K562 (cell line): ENCODE measurements around the gene CLTC. TPM values are rescaled to one million over a fixed set of nuclear protein-coding genes. Genes with fewer than 3 reads are reported as not detected.
A peak's percentile ranks its signal among the peaks of the same experiment; 100 is the strongest.

ENCODE experiments used
- ARNT ChIP-seq, 2 experiments: fragments of 450-650 bp; IDR thresholded peaks; 2 replicates each; pipeline ENCODE4 v1.6.1; 2016; ENCODE audit warnings: mild to moderate bottlenecking in 1 of 2
- FOSL1 ChIP-seq: fragments of 200-800 bp; sonication (Bioruptor generic); conservative IDR thresholded peaks from 2 replicates; pipeline ENCODE4 v1.6.1; 2016; ENCODE audit warnings: missing genetic modification characterization, missing compliant biosample characterization
- MYNN ChIP-seq, 2 experiments: sonication (generic); formaldehyde crosslinking in 1 of 2; IDR thresholded peaks; 2 replicates each; pipeline versions ENCODE4 v1.5.0 to v1.6.1; 2016 to 2020; ENCODE audit warnings: antibody characterized with exemption in 1 of 2, missing genetic modification reagents in 1 of 2
- NFE2L1 ChIP-seq: fragments of 450-650 bp; IDR thresholded peaks from 2 replicates; pipeline ENCODE4 v1.6.1; 2016; ENCODE audit warnings: missing genetic modification characterization, low read depth, mild to moderate bottlenecking, missing compliant biosample characterization, moderate library complexity, borderline replicate concordance
- PHTF2 ChIP-seq: fragments of 250-450 bp; sonication (Bioruptor Pico); IDR thresholded peaks from 2 replicates; pipeline ENCODE4 v1.5.0; 2021; ENCODE audit warnings: mild to moderate bottlenecking
- SP2 ChIP-seq: IDR thresholded peaks from 2 replicates; pipeline ENCODE4 v1.6.1; 2011; ENCODE audit warnings: mild to moderate bottlenecking, low read depth, low read length, moderate library complexity; ENCODE audit not compliant: poor library complexity, severe bottlenecking; ENCODE audit errors: extremely low read depth
- ZEB2 ChIP-seq: fragments of 450-650 bp; IDR thresholded peaks from 2 replicates; pipeline ENCODE4 v1.6.1; 2016
- ZNF124 ChIP-seq: sonication (generic); formaldehyde crosslinking; IDR thresholded peaks from 2 replicates; pipeline ENCODE4 v1.8.1; 2022; ENCODE audit warnings: missing genetic modification reagents
- ZNF134 ChIP-seq: fragments of 250-450 bp; sonication (Bioruptor Pico); conservative IDR thresholded peaks from 2 replicates; pipeline ENCODE4 v1.4.0; 2020
- ZNF444 ChIP-seq: fragments of 250-450 bp; sonication (Bioruptor Pico); IDR thresholded peaks from 2 replicates; pipeline ENCODE4 v1.4.0; 2020; ENCODE audit warnings: mild to moderate bottlenecking, moderate library complexity
- ZNF668 ChIP-seq: fragments of 250-450 bp; sonication (Bioruptor Pico); IDR thresholded peaks from 2 replicates; pipeline ENCODE4 v1.8.0; 2022; ENCODE audit warnings: mild to moderate bottlenecking, inconsistent platforms
- ZNF696 ChIP-seq: fragments of 250-450 bp; sonication (Bioruptor Pico); conservative IDR thresholded peaks from 2 replicates; pipeline ENCODE4 v1.4.0; 2020; ENCODE audit warnings: mild to moderate bottlenecking, moderate library complexity
- ZNF707 ChIP-seq: fragments of 250-450 bp; sonication (Bioruptor Pico); conservative IDR thresholded peaks from 2 replicates; pipeline ENCODE4 v1.8.0; 2022; ENCODE audit warnings: inconsistent platforms, mild to moderate bottlenecking, moderate library complexity
- polyA plus RNA-seq, 8 experiments: library from polyadenylated mRNA; depleted of rRNA in 4 of 8; stranded (reverse) in 5 of 8; unstranded in 3 of 8; fragments of >200 nt; fragmentation: Nextera tagmentation in 2 of 8; fragmentation: Illumina TruSeq in 1 of 8; extraction: Ambion mirVana in 2 of 8; extraction: Trizol in 1 of 8; gene quantifications; 2 replicates each; pipeline versions ENCODE4 v1.2.1 to v1.2.3, GENCODE V29; 2011 to 2014; ENCODE audit warnings: inconsistent platforms in 1 of 8, missing spikeins in 1 of 8
- total RNA-seq, 7 experiments: library from RNA; depleted of rRNA in 6 of 7; stranded (reverse); fragments of >200 nt in 6 of 7; fragmentation: Illumina TruSeq in 2 of 7; extraction: Trizol in 2 of 7; gene quantifications; 2 replicates each; pipeline versions ENCODE4 v1.2.1 to v1.2.3, GENCODE V29; 2011 to 2021; ENCODE audit warnings: low replicate concordance in 1 of 7
- TF ChIP-seq, protein P1 (sequence below), 2 experiments: fragments of 450-650 bp in 1 of 2; sonication (generic) in 1 of 2; formaldehyde crosslinking in 1 of 2; IDR thresholded peaks; 2 replicates each; pipeline versions ENCODE4 v1.7.1 to v1.9.0; 2016 to 2022; ENCODE audit warnings: inconsistent platforms in 1 of 2, mild to moderate bottlenecking in 1 of 2, missing genetic modification reagents in 1 of 2
- TF ChIP-seq, protein P2 (sequence below): fragments of 250-450 bp; sonication (Bioruptor Pico); IDR thresholded peaks from 2 replicates; pipeline ENCODE4 v1.8.0; 2022; ENCODE audit warnings: moderate library complexity, mild to moderate bottlenecking, inconsistent platforms
- TF ChIP-seq, protein P3 (sequence below): IDR thresholded peaks from 3 replicates; pipeline ENCODE4 v1.6.1; 2011; ENCODE audit warnings: borderline replicate concordance, mild to moderate bottlenecking; ENCODE audit not compliant: insufficient read length, insufficient read depth

Gene CLTC
- total and polyA plus RNA-seq, 9 of the 15 experiments (the other 6 are each of a cell fraction or from before 2014, with no cell fraction given): 115 to 267 (median 174) TPM

DNA sequence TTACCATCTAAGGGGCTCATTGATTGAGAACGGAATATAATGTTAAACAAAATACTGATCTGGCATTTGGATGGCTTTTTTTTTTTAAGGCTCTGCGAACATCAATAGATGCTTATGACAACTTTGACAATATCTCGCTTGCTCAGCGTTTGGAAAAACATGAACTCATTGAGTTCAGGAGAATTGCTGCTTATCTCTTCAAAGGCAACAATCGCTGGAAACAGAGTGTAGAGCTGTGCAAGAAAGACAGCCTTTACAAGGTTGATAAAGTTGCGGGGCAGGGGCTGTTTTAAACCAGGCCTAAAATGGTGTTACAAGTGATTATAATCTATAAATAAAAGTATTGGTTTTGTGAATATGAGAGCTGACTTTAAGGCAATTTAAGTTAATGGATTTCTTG lies 65.3 kb downstream of the CLTC start (continued):
- TF ChIP-seq FOSL1 (no peak; the same call in 1 of the 2 replicates), ZNF707 (CRISPR knock-in tag) (no peak), MYNN (IDR thresholded peaks at IDR 0.05) (peak; percentile 60; the same call in 1 of the 2 replicates), MYNN (CRISPR knock-in tag; IDR thresholded peaks at IDR 0.05) (no peak), SP2 (no peak), ZNF444 (CRISPR knock-in tag) (no peak), ZNF668 (no peak), ZNF696 (CRISPR knock-in tag) (no peak), ARNT (IDR thresholded peaks at IDR 0.05) (peak; percentile 70 to 91; a peak in 2 of 4 replicates), ZNF134 (no peak), NFE2L1 (tag) (no peak), ZEB2 (peak; percentile 58; the same call in 1 of the 2 replicates), ZNF124 (CRISPR knock-in tag) (no peak), PHTF2 (CRISPR knock-in tag) (no peak)
- TF ChIP-seq, protein P1, sequence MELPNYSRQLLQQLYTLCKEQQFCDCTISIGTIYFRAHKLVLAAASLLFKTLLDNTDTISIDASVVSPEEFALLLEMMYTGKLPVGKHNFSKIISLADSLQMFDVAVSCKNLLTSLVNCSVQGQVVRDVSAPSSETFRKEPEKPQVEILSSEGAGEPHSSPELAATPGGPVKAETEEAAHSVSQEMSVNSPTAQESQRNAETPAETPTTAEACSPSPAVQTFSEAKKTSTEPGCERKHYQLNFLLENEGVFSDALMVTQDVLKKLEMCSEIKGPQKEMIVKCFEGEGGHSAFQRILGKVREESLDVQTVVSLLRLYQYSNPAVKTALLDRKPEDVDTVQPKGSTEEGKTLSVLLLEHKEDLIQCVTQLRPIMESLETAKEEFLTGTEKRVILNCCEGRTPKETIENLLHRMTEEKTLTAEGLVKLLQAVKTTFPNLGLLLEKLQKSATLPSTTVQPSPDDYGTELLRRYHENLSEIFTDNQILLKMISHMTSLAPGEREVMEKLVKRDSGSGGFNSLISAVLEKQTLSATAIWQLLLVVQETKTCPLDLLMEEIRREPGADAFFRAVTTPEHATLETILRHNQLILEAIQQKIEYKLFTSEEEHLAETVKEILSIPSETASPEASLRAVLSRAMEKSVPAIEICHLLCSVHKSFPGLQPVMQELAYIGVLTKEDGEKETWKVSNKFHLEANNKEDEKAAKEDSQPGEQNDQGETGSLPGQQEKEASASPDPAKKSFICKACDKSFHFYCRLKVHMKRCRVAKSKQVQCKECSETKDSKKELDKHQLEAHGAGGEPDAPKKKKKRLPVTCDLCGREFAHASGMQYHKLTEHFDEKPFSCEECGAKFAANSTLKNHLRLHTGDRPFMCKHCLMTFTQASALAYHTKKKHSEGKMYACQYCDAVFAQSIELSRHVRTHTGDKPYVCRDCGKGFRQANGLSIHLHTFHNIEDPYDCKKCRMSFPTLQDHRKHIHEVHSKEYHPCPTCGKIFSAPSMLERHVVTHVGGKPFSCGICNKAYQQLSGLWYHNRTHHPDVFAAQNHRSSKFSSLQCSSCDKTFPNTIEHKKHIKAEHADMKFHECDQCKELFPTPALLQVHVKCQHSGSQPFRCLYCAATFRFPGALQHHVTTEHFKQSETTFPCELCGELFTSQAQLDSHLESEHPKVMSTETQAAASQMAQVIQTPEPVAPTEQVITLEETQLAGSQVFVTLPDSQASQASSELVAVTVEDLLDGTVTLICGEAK (IDR thresholded peaks at IDR 0.05): peak; percentile 79
- TF ChIP-seq, protein P1 (CRISPR knock-in tag; IDR thresholded peaks at IDR 0.05): no peak
- TF ChIP-seq, protein P2, sequence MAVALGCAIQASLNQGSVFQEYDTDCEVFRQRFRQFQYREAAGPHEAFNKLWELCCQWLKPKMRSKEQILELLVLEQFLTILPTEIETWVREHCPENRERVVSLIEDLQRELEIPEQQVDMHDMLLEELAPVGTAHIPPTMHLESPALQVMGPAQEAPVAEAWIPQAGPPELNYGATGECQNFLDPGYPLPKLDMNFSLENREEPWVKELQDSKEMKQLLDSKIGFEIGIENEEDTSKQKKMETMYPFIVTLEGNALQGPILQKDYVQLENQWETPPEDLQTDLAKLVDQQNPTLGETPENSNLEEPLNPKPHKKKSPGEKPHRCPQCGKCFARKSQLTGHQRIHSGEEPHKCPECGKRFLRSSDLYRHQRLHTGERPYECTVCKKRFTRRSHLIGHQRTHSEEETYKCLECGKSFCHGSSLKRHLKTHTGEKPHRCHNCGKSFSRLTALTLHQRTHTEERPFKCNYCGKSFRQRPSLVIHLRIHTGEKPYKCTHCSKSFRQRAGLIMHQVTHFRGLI (CRISPR knock-in tag): peak; percentile 63; the same call in 1 of the 2 replicates
- TF ChIP-seq, protein P3, sequence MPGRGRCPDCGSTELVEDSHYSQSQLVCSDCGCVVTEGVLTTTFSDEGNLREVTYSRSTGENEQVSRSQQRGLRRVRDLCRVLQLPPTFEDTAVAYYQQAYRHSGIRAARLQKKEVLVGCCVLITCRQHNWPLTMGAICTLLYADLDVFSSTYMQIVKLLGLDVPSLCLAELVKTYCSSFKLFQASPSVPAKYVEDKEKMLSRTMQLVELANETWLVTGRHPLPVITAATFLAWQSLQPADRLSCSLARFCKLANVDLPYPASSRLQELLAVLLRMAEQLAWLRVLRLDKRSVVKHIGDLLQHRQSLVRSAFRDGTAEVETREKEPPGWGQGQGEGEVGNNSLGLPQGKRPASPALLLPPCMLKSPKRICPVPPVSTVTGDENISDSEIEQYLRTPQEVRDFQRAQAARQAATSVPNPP: no peak
